ENCODE data around the gene SLC26A6.

- no peak for TF ChIP-seq CTCF (IDR thresholded peaks at IDR 0.05)
- TF ChIP-seq POLR2A (IDR thresholded peaks at IDR 0.05) = no peak
These were observed 4.8 kb upstream of the SLC26A6 start for GRCh38 chr3:48639944-48640606.

Measured in Peyer's patch (tissue), 4 donors.